Central memory CD8-positive, alpha-beta T cell (primary cell): ENCODE measurements around the gene FRMPD4.
"Not testable (repeated sequence)": the region's sequence is repeated elsewhere in the genome, so short reads cannot be mapped to it uniquely, and the experiment has no call there.

Experiments
- ATAC-seq: fragments of 150-1000 bp; cut with Tn5 transposase; replicated peaks from 2 replicates; pipeline ENCODE4 v1.10.0; 2022; ENCODE audit warnings: mild to moderate bottlenecking, moderate FRiP score, moderate number of reproducible peaks; ENCODE audit not compliant: poor library complexity, severe bottlenecking; ENCODE audit errors: extremely low read depth
- DNase-seq, 2 donors: peaks; one replicate each; pipeline ENCODE4 v3.0.0; 2021; ENCODE audit warnings: low spot score in 2 of 2
- H3K27ac Mint-ChIP-seq: one replicate; pipeline ENCODE4 v1.8.0; 2022; ENCODE audit warnings: low read depth, mild to moderate bottlenecking, moderate library complexity, mixed read lengths
- H3K27me3 Mint-ChIP-seq: one replicate; pipeline ENCODE4 v1.8.0; 2022; ENCODE audit warnings: mixed read lengths
- H3K36me3 Mint-ChIP-seq: one replicate; pipeline ENCODE4 v1.8.0; 2022; ENCODE audit warnings: mild to moderate bottlenecking, moderate library complexity, mixed read lengths; ENCODE audit not compliant: insufficient read depth
- H3K4me1 Mint-ChIP-seq: one replicate; pipeline ENCODE4 v1.8.0; 2022; ENCODE audit warnings: mixed read lengths
- H3K4me3 Mint-ChIP-seq: one replicate; pipeline ENCODE4 v1.8.0; 2022; ENCODE audit warnings: mild to moderate bottlenecking, moderate library complexity, mixed read lengths
- H3K9me3 Mint-ChIP-seq: one replicate; pipeline ENCODE4 v1.8.0; 2022; ENCODE audit warnings: mixed read lengths

Gene FRMPD4

DNA sequence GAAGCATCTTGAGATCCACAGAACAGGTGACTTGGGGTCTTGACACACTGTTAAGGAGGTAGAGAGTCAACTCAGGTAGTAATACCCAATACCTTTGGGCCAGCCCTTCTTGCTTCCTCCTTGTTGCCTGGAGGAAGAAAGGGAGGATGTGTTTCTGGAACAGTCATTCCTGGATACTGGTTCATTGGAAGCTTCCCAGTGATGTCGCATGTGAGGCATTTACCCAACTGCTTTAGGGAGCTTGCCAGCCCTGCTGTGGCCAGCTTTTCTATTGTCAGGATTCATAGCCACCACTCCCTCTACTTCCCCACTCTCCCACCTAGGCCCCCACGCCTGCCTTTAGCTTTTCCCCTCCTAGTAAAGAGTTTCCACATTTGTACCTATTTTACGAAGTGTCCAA is 342.7 kb downstream of the FRMPD4 start:
- no peaks in the 10 kb centered on the region for H3K4me1 Mint-ChIP-seq
- no peak for DNase-seq
- no peak overlapping the region for H3K4me3 Mint-ChIP-seq
- no peaks in the 10 kb centered on the region for H3K9me3 Mint-ChIP-seq
- no peak overlapping the region for H3K27ac Mint-ChIP-seq
- ATAC-seq = no peak
- H3K27me3 Mint-ChIP-seq = no peaks in the 10 kb centered on the region
- H3K36me3 Mint-ChIP-seq = no peaks in the 10 kb centered on the region

DNA sequence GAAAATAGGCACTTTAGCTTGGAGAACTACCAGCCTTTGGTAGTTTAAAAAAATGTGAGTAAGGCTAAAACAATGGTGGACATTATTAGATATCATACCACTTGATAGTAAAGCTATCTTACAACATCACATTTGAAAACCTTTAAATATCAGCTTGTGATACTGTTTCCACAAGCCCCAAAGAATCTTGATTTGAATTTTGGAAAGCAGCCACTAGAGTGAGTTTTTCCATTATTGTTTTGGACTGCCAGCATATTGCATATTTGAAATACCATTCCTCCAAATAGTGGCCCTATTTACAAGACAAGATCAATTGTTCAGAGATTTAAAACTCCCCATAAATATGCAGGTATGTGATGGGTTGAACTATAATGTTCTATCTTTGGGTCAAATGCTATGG is 349.9 kb downstream of the FRMPD4 start:
- no peak for ATAC-seq
- Mint-ChIP-seq H3K36me3 (no peaks in the 10 kb centered on the region), H3K4me3 (no peak overlapping the region)

DNA sequence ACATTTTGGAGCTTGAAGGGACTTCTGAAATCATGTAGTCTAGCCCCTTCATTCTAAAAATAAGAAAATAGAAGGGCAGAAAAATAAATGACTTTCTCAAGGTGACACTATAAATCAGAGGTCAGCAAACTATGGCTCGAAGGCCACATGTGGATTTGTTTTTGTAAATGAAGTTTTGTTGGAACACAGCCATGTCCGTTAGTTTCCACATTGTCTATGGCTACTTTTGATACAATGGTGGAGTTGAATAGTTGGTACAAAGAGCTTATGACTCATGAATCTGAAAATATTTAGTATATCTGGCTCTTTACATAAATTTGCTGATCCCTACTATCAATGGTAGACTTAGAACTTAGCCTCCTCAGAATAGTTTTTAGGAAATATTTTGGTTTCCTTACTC is 350.5 kb downstream of the FRMPD4 start:
- Mint-ChIP-seq H3K4me3 (no peak overlapping the region), H3K27me3 (no peaks in the 10 kb centered on the region)
- no peak for DNase-seq

More for the DNA sequence above, 349.9 kb downstream of the FRMPD4 start:
- H3K9me3 Mint-ChIP-seq = no peaks in the 10 kb centered on the region
- H3K4me1 Mint-ChIP-seq = no peaks in the 10 kb centered on the region
- DNase-seq = no peak
- no peaks in the 10 kb centered on the region for H3K27me3 Mint-ChIP-seq
- no peak overlapping the region for H3K27ac Mint-ChIP-seq

DNA sequence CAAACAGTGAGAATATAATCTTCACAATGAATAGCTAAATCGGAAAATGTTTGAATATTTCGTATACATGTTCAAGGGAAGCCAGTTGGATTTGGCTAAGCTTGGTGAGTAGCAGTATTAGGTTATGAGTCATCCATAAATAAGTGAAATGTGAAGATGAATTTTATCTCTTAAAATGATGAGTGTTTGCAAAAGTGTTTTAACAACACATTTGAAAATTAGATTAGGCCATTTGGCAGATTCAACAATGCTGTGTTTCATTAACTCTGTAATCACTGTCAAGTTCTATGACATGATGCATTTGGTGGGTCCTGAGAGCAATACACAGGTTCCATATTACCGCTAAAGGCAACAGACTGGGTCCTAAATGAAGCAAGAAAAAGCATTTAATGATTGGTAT is 351.1 kb downstream of the FRMPD4 start:
- Mint-ChIP-seq H3K36me3 (no peaks in the 10 kb centered on the region), H3K27ac (no peak overlapping the region), H3K9me3 (no peaks in the 10 kb centered on the region), H3K4me3 (no peak overlapping the region), H3K4me1 (no peaks in the 10 kb centered on the region), H3K27me3 (no peaks in the 10 kb centered on the region)
- ATAC-seq = no peak
- no peak for DNase-seq

More for the DNA sequence above, 350.5 kb downstream of the FRMPD4 start:
- H3K4me1 Mint-ChIP-seq = no peaks in the 10 kb centered on the region
- H3K36me3 Mint-ChIP-seq = no peaks in the 10 kb centered on the region
- no peaks in the 10 kb centered on the region for H3K9me3 Mint-ChIP-seq
- no peak for ATAC-seq
- no peak overlapping the region for H3K27ac Mint-ChIP-seq

DNA sequence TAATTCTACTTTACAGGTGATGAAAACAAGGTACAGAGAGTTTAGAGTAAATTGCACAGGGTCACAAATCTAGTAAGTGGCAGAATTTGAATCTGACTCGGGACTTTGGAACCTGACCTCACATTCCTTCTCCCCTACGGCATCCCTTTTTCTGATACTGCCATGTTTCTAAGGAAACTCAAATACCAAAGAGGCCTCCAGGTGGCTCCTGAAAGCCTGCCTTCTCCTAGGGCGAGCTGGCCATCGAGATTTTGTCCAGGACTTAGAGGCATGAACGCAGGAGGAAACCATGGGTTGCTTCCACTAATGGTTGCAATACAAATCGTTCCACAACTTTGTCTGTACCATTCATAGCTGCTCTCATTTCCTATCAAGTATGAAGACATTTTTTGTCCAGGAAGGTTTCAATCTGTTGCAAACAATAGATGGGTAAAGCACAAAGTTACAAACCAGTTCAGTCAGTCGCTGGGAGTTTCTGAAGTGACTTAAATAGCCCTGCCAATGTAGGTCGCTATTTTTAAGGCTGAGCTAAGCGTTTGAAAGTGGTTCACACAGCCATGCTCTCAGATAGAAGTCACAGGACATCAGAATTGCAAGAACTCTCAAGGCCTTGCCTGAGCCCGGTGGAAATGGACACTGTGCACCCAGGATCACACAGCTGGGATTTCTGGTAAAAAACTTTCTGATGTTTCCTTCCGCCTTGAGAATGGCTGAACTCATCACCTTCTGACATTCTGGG is 356.3 kb downstream of the FRMPD4 start:
- H3K27ac Mint-ChIP-seq = no peak overlapping the region
- DNase-seq = no peak
- no peaks in the 10 kb centered on the region for H3K27me3 Mint-ChIP-seq
- no peak overlapping the region for H3K4me3 Mint-ChIP-seq
- H3K36me3 Mint-ChIP-seq = no peaks in the 10 kb centered on the region
- no peaks in the 10 kb centered on the region for H3K9me3 Mint-ChIP-seq
- no peaks in the 10 kb centered on the region for H3K4me1 Mint-ChIP-seq
- no peak for ATAC-seq

DNA sequence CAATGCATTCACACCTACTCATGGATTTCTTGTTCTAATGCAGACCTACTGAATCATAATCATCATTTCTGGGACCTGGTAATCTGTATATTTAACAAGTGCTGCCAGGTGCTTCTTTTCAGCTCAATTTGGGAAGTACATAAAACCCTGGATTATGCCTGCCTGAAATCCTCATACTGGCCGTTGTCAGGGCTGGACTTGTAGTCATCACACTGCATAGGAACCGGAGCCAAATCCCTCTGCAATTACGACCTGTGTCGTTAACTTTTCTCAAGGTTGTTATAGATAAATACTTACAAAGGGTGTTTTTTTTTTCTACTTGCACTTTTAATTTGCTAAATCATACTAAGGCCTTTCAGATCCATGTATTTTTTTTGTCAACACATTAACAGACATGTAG is 358.1 kb downstream of the FRMPD4 start:
- ATAC-seq (no peak), DNase-seq (no peak)
- no peaks in the 10 kb centered on the region for H3K4me1 Mint-ChIP-seq
- no peaks in the 10 kb centered on the region for H3K27me3 Mint-ChIP-seq
- H3K9me3 Mint-ChIP-seq = no peaks in the 10 kb centered on the region
- no peaks in the 10 kb centered on the region for H3K36me3 Mint-ChIP-seq
- no peak overlapping the region for H3K4me3 Mint-ChIP-seq
- H3K27ac Mint-ChIP-seq = no peak overlapping the region

DNA sequence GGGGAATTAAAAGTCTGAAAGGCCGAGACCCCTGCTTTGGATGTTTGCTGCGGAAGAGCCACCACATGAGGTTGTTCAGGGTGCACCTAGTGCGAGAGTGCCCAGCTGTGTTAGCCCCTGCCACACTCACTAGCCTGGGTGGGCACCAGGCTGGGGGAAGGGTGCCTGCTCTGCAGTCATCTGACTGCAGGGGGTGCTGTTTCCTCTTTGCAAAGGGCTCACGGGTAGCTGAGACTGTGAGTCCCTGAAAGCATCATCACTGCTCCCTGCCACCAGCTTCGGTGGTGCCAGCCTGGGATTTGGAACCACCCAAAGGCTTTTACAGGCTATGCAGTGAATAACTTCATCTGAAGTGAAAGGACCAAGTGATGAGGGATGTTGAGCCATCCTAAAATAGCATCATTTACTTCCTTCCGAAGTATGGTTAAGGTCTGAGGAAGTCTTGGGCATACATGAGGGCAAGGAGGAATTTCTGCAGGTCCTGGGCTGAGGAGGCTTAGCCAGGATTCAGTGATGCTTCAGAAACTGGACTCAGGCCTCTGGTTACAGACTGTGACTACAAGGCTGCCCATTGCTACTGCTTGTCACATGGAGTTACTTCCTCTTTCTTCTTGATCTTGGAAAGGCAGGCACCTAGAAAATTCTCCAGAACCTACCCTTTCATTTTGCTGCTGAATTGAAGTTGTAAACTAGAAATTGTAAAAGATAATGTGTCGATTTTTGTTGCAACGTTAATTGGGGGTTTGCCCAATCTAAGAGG is 359.7 kb downstream of the FRMPD4 start:
- no peaks in the 10 kb centered on the region for H3K4me1 Mint-ChIP-seq
- ATAC-seq (no peak), DNase-seq (no peak)
- no peak overlapping the region for H3K4me3 Mint-ChIP-seq
- H3K27me3 Mint-ChIP-seq = no peaks in the 10 kb centered on the region
- no peaks in the 10 kb centered on the region for H3K36me3 Mint-ChIP-seq
- no peaks in the 10 kb centered on the region for H3K9me3 Mint-ChIP-seq
- H3K27ac Mint-ChIP-seq = no peak overlapping the region

DNA sequence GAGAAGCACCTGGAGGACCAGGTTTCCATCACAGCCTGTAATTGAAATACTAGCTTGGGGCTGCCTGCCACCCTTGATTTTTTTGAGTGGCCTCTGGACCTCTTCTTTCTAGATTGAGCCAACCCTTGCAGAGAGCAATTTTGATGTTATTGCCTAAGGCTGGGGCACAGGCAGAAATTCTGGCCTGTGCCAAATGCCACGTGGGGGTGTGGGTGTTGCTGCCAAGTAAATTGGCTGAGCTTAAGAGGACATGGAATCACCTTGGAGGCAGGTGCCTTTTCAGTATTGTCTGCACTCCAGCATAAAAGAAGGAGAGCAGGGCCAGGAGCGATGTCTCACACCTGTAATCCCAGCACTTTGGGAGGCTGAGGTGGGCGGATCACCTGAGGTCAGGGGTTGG is 366.9 kb downstream of the FRMPD4 start:
- Mint-ChIP-seq H3K36me3 (no peaks in the 10 kb centered on the region), H3K27ac (no peak overlapping the region), H3K4me1 (no peaks in the 10 kb centered on the region), H3K27me3 (no peaks in the 10 kb centered on the region), H3K9me3 (no peaks in the 10 kb centered on the region), H3K4me3 (no peak overlapping the region)
- DNase-seq (no peak), ATAC-seq (no peak)

DNA sequence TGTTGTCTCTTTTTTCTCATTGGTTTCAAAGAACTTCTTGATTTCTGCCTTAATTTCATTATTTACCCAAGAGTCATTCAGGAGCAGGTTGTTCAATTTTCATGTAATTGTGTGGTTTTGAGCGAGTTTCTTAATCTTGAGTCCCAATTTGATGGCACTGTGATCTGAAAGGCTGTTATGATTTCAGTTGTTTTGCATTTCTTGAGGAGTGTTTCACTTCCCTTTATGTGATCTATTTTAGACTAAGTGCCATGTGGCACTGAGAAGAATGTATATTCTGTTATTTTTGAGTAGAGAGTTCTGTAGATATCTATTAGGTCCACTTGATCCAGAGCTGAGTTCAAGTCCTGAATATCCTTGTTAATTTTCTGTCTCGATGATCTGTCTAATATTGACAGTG is 377.1 kb downstream of the FRMPD4 start:
- not testable (repeated sequence) for DNase-seq, H3K4me3 Mint-ChIP-seq, ATAC-seq, H3K4me1 Mint-ChIP-seq, H3K36me3 Mint-ChIP-seq, H3K27me3 Mint-ChIP-seq, H3K27ac Mint-ChIP-seq
- peaks cover 11% of the 10 kb centered on the region for H3K9me3 Mint-ChIP-seq

DNA sequence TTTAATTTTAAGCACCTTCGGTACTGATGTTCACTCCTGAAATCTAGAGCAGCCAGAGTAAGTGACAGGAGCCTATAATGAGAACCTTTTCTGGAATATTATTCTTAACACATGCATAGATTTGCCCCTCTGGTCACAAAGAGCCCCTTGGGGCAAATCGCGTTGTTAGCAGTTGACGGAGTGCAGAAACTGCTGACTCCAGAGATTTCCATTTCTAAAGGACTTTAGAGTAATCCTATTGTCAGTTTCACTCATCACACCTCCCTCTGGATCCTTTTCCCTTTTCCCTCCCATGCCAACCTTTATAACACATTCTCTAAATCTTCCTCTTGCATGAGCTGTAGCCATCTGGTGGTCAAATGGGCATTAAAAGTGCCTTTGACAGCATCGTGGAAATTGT is 388.0 kb downstream of the FRMPD4 start:
- no peak overlapping the region for H3K4me3 Mint-ChIP-seq

DNA sequence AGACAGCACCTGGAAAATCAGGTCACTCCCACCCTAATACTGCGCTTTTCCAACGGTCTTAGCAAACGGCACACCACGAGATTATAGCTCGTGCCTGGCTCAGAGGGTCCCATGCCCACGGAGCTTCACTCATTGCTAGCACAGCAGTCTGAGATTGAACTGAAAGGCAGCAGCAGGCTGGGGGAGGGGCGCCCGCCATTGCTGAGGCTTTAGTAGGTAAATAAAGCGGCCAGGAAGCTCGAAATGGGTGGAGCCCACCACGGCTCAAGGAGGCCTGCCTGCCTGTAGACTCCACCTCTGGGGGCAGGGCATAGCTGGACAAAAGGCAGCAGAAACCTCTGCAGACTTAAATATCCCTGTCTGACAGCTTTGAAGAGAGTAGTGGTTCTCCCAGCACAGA is 399.8 kb downstream of the FRMPD4 start:
- H3K36me3 Mint-ChIP-seq, H3K9me3 Mint-ChIP-seq, H3K27ac Mint-ChIP-seq, H3K27me3 Mint-ChIP-seq, DNase-seq, ATAC-seq, H3K4me3 Mint-ChIP-seq, H3K4me1 Mint-ChIP-seq: not testable (repeated sequence)

More for the DNA sequence above, 388.0 kb downstream of the FRMPD4 start:
- Mint-ChIP-seq H3K9me3 (no peaks in the 10 kb centered on the region), H3K4me1 (no peaks in the 10 kb centered on the region), H3K27me3 (no peaks in the 10 kb centered on the region), H3K36me3 (no peaks in the 10 kb centered on the region), H3K27ac (no peak overlapping the region)
- DNase-seq (no peak), ATAC-seq (no peak)

DNA sequence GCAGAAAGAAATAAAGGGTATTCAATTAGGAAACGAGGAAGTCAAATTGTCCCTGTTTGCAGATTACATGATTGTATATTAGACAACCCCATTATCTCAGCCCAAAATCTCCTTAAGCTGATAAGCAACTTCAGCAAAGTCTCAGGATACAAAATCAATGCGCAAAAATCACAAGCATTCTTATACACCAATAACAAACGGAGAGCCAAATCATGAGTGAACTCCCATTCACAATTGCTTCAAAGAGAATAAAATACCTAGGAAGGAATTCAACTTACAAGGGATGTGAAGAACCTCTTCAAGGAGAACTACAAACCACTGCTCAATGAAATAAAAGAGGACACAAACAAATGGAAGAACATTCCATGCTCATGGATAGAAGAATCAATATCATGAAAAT is 404.0 kb downstream of the FRMPD4 start:
- not testable (repeated sequence) for H3K36me3 Mint-ChIP-seq, H3K27me3 Mint-ChIP-seq, H3K9me3 Mint-ChIP-seq, DNase-seq, H3K27ac Mint-ChIP-seq, H3K4me1 Mint-ChIP-seq, H3K4me3 Mint-ChIP-seq, ATAC-seq

DNA sequence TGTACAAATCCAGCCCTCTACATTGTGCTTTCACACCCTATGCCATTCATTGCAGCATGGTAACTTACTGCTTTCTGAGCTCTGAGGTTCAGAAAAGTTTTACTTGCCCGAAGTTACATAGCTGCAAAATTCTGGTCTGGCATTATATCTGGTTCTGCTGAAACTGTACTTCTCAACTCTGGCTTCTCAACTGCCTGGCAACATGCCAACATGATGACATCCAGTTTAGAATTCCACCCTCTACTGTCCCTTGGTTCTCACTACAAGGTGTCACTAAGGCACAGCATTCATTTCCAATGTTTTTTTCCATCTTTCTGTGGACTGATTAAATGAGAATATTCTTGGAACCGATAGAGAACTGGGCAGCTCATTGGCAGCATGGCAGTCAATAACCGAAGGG is 410.1 kb downstream of the FRMPD4 start:
- Mint-ChIP-seq H3K27me3 (no peaks in the 10 kb centered on the region), H3K4me3 (no peak overlapping the region), H3K9me3 (no peaks in the 10 kb centered on the region), H3K27ac (no peak overlapping the region), H3K36me3 (no peaks in the 10 kb centered on the region), H3K4me1 (no peaks in the 10 kb centered on the region)
- no peak for DNase-seq
- no peak for ATAC-seq
